CMK (cell line): ENCODE data around the gene POLR1B.
A peak's percentile ranks its signal among the peaks of the same experiment; 100 is the strongest.
"Not testable (repeated sequence)": the region's sequence is repeated elsewhere in the genome, so short reads cannot be mapped to it uniquely, and the experiment has no call there.

ENCODE experiments used
- DNase-seq: peaks from one replicate; pipeline ENCODE4 v3.0.0-alpha.2; 2010; ENCODE audit warnings: low read depth

POLR1B gene, protein sequence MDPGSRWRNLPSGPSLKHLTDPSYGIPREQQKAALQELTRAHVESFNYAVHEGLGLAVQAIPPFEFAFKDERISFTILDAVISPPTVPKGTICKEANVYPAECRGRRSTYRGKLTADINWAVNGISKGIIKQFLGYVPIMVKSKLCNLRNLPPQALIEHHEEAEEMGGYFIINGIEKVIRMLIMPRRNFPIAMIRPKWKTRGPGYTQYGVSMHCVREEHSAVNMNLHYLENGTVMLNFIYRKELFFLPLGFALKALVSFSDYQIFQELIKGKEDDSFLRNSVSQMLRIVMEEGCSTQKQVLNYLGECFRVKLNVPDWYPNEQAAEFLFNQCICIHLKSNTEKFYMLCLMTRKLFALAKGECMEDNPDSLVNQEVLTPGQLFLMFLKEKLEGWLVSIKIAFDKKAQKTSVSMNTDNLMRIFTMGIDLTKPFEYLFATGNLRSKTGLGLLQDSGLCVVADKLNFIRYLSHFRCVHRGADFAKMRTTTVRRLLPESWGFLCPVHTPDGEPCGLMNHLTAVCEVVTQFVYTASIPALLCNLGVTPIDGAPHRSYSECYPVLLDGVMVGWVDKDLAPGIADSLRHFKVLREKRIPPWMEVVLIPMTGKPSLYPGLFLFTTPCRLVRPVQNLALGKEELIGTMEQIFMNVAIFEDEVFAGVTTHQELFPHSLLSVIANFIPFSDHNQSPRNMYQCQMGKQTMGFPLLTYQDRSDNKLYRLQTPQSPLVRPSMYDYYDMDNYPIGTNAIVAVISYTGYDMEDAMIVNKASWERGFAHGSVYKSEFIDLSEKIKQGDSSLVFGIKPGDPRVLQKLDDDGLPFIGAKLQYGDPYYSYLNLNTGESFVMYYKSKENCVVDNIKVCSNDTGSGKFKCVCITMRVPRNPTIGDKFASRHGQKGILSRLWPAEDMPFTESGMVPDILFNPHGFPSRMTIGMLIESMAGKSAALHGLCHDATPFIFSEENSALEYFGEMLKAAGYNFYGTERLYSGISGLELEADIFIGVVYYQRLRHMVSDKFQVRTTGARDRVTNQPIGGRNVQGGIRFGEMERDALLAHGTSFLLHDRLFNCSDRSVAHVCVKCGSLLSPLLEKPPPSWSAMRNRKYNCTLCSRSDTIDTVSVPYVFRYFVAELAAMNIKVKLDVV

DNA sequence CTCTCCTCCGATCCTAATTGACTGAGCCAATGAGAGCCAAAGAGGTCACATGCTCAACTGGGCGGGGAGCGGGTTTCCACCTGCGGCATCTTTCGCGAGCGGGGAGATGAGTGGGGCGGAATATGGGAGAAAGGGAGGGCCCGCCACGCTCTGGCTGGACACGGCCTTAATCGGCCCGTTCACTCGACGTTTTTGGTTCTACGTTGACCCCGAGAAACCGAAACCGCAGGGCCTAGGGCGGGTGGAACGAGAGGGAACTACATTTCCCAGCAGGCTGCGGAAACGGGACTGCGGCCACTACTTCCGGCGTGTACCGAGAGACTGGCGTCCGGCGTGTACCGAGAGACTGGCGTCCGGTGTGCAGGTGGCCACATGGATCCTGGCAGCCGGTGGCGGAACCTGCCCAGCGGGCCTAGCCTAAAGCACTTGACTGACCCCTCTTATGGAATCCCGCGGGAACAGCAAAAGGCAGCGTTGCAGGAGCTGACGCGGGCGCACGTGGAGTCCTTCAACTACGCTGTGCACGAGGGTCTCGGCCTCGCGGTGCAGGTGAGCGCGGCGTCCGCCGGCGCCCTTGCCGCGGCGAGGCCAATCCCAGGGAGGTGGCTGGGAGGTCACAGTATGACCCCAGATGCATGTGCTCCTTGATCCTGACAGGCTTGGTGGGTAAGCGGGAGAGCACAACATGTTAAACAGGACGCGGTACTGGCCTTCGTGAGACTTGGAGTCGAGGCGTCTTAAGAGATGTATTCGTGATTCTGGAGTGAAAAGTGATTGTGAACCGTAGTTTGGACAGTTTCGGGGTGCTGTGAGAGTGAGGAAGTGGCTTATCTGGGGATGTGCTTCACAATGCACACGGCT is at the start of gene POLR1B:
Gene POLR1B, plus strand, starts transcription at position 343 of the 861 bp plus-strand sequence. Its CDS starts 30 bp downstream, at position 373.
- DNase-seq, result peak; percentile 58

DNA sequence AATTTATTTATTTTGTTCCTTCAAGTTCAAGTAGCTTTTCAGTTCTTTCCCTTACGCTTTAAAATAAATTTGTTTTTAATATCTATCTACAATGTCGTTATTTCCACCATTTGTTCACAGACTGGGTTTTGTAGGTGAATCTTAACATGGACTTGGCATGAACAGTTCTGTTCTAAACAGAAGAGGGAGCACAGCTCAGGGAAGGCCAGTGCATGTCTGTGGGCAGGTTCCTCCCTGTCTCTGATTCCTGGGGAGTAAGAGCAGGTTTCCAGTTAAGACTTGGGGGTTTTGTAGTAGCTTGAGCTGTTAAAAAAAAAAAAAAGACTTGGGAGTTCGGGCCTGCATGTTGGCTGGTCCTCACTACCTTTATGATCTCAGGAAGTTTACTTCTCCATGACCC is 49.2 kb upstream of the POLR1B start:
- DNase-seq, result no peak

DNA sequence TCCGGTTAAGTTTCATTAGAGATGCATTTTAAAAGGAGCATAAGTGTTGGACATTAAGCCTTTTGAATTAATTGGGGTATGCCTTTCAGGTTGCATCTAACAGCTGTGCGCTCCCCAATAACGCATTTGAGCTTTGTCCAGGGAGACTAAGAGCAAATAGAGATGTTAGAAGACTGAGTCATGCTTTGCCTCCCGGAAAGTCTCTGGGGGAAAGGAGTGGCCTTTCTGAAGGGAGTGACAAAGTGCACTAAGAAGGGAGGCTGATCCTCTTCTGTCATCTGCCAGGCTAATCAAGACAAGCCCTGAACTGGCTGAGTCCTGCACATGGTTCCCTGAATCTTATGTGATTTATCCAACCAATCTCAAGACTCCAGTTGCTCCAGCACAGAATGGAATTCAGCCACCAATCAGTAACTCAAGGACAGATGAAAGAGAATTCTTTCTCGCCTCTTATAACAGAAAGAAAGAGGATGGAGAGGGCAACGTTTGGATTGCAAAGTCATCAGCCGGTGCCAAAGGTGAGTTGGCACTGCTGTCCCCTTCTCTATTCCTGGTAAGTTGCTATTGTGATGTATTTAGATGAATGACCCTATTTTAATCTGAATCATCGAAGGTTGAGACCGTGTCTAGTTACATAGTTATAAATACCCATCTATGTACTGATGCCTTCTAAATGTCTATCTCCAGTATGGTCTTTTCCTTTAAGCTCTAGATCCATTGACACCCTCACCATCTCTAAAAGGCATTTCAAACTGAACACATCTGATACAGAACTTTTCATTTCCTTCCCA is 48.2 kb upstream of the POLR1B start:
- DNase-seq, result no peak

DNA sequence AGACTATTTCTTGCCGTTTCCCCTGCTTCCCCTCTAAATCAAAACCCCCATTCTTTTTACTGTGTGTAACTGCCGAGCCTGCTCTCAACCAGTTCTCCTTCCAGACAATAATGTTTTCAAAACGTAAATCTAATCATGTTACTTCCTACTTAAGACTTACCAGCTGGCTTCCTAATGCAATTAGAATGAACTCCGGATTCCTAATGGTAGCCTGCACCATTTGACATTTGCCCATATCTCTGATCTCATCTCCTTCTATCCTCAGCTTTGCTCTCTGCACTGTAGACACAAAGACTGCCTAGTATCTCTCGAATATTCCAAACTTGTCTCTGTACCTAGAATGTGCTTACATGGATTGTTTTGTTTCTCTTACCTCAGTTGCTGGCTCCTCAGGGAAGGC is 47.4 kb upstream of the POLR1B start:
- no peak for DNase-seq

DNA sequence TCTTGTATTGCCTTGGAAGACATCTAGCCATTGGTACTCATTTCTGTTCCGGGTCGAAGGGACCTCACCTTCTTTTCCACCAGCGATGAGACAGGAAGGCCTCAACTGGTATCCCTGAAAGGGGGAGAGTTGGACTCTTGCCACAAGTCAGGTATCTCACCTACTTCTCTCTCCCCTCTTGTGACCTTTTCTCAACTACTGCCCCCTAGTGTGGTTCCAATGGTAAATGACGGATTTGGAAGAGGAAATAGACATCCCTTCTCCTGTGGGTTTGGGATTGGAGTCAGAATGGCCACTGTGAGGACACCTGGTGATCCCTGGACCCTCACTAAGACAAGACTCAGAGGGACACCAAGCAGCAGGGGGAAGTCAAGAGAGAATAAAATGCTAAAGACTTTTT is 46.4 kb upstream of the POLR1B start:
- not testable (repeated sequence) for DNase-seq

DNA sequence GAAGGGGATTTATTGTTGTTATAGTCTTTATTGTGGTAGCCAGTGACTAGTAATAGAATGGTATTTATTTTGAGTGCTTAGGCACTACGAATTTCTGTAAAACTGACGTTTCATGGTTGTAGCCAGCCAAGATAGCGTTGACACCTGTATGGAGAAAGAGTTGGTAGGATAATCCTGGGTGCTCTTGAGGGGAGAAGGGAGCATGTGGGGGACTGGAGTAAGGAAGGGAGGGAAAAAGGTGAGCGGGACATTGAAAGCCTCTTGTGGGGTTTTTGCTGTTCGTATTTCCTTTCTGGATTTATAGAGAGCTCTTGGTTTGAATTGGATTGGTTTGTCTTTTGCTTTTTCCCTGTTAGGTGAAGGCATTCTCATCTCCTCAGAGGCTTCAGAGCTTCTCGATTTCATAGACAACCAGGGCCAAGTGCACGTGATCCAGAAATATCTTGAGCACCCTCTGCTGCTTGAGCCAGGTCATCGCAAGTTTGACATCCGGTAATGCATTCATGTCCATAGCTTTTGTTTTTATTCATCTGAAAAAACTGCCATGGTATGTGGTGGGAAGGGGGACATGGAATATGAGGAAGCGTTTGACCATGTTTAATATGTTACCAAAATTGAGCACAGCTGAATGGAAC is 41.3 kb upstream of the POLR1B start:
- DNase-seq, result not testable (repeated sequence)

DNA sequence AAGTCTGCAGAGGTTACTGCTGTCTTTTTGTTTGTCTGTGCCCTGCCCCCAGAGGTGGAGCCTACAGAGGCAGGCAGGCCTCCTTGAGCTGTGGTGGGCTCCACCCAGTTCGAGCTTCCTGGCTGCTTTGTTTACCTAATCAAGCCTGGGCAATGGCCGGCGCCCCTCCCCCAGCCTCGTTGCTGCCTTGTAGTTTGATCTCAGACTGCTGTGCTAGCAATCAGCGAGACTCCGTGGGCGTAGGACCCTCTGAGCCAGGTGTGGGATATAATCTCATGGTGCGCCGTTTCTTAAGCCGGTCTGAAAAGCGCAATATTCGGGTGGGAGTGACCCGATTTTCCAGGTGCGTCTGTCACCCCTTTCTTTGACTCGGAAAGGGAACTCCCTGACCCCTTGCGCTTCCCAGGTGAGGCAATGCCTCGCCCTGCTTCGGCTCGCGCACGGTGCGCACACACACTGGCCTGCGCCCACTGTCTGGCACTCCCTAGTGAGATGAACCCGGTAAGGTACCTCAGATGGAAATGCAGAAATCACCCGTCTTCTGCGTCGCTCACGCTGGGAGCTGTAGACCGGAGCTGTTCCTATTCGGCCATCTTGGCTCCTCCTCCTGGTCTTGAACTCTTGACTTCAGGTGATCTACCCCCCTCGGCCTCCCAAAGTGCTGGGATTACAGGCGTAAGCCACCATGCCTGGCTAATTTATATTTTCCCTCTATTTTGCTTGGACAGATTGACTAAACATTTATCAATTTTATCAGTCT is 32.8 kb upstream of the POLR1B start:
- DNase-seq, result not testable (repeated sequence)

DNA sequence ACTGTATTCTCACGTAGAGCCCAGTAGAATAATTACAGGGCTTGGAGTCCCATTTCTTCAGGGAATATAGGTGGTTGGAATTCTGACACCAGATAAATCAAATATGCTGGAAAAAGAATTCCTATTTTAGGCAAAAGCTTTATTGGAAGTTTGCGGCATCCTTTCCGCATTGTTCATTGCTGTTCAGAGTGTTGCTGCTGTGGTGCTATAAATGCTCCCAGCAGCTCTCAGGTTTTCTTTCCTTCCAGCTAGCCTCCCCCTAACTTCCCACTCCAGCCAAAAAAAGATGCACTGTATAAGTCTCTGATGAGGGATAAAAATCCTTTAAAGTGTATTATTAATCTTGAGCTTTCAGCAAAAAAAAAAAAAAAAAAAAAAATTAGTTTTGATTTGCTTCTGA is 25.5 kb upstream of the POLR1B start:
- DNase-seq, result no peak

DNA sequence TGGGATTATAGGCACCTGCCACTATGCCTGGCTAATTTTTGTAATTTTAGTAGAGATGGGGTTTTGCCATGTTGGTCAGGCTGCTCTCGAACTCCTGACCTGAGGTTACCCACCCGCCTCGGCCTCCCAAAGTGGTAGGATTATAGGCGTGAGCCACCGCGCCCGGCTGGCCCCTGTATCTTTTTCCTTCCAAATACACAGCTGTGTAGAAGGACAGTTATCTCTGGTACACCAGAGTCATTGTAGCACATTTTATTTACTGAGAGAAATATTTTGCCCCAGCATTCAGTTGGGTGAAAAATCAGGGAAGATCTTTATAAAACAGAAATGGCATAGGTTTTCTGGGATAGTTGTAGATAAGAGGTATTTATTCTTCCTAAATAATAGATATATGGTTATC is 23.5 kb upstream of the POLR1B start:
- DNase-seq, result no peak

DNA sequence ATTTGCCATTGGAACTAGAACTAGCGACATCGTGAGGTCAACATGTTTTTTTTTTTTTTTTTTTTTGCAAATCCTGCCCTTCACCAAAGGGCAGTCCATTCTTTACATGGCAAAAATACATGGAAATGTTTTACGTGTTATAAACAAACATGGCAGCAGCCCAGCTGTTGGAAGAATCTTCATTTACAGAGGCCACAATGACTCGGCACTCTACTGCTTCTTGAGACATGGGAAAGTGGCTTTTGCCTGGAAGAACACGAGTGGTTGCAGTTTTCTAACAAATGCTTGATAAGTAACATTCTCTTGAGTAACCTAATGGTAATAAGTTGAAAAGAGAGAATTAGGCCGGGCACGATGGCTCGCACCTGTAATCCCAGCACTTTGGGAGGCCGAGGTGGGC is 22.8 kb upstream of the POLR1B start:
- no peak for DNase-seq

DNA sequence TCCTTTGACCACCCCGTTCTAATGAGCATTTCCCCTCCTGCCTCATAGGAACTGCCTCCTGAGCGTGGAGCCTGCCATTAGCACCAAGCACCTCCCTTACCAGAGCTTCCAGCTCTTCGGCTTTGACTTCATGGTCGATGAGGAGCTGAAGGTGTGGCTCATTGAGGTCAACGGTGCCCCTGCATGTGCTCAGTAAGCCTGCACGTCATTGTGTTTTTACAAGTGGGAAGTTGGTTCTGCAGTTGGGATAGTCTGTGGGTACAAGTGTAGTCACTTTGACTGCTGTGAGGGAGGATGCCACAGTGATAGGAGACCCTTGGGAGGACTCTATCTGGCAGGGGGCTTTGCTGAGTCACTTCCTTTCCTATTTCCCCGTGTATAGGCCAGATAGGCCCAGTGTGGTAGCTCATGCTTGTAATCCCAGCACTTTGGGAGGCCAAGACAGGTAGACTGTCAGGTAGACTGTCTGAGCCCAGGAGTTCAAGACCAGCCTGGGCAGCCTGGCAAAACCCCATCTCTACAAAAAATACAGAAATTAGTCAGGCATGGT is 22.0 kb upstream of the POLR1B start:
- DNase-seq, result no peak

DNA sequence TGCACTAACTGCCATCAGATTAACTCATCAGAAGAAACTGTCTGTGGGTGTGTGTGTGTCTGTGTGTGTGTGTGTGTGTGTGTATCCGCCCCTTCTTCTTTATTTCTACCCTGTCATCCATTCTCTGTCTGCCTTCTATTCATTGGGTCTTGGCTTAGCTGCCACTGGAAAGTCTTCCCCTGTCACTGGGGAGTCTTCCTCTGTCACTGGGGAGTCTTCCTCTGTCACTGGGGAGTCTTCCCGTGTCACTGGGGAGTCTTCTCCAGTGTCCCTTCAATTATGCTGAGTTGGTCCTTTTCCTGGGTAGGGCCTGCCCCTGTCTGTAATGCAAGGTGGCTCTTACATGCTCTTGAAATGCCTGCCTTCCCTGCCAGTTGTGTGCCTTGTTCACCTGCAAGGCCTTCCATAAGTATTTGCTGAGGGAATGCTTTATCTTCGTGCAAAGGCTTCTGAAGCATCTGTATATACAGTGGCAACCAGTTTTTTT is 18.9 kb upstream of the POLR1B start:
- DNase-seq, result no peak

DNA sequence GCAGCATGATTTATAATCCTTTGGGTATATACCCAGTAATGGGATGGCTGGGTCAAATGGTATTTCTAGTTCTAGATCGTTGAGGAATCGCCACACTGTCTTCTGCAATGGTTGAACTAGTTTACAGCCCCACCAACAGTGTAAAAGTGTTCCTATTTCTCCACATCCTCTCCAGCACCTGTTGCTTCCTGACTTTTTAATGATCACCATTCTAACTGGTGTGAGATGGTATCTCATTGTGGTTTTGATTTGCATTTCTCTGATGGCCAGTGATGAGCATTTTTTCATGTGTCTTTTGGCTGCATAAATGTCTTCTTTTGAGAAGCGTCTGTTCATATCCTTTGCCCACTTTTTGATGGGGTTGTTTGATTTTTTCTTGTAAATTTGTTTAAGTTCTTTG is 18.0 kb upstream of the POLR1B start:
- not testable (repeated sequence) for DNase-seq

DNA sequence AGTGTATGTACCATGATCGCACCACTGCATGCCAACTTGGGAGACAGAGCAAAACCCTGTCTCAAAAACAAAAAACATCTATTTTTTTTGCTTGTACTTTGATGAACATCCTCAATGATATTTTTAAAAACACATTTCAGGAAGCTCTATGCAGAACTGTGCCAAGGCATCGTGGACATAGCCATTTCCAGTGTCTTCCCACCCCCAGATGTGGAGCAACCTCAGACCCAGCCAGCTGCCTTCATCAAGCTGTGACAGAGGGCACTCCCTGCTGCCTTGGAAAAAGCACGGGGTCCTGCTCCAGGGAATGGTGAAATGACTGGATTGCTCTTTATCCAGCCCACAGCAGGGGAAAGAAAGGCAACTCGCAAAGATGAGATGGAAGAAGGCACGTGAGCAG is 13.7 kb upstream of the POLR1B start:
- no peak for DNase-seq

DNA sequence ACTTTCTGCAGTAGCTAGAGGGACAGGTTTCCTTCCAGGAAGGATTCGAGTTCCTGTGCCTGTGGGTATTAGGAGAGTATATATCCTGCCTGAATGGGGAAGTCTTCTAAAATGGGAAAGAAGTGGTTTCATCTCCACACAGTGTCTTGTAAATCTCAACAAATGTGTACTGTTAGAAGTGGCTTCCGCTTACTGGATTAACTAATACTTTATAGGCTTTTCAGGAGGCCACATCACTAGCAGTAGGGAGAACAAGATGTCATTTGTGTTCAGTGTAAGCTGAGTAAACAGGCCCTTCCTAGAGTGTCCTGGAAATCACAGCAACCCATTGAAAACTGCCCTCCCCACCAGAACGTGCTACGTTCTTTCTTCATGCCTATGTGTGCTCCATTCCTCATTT is 12.5 kb upstream of the POLR1B start:
- DNase-seq, result no peak

DNA sequence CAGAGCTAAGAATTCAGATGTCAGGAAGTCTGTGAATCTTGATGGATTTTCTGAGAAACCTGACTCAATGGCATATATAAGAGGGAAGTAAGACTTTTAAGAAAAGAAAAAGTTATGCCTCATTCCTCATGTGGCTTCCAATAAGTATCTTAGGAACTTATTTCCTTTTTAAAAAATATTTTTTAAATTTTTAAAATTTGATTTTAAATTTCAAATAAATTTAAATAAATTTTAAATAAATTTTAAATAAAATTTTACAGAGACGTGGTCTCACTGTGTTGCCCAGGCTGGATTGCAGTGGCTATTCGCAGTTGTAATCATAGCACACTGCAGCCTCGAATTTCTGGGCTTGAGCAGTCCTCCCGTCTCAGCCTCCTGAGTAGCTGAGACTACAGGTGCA is 11.5 kb upstream of the POLR1B start:
- DNase-seq, result no peak

DNA sequence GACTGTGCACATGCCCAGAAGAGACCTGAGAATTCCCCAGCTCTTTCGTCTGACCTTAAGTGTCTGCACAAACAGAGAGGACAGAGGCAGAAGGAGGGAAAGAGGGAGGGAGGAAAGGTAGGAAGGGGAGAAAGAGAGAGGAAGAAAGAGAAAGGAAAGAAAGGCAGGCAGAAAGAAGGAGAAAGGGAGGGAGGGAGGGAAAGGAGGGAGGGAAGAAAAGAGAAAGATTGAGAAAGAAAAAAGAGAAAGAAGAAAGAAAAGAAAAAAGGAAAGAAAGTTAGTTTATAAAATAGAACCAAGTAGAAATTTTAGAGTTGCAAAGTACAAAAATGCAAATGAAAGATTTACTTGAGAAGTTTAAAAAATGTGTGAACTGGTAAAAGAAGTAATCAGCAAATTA is 7.4 kb upstream of the POLR1B start:
- DNase-seq, result no peak

DNA sequence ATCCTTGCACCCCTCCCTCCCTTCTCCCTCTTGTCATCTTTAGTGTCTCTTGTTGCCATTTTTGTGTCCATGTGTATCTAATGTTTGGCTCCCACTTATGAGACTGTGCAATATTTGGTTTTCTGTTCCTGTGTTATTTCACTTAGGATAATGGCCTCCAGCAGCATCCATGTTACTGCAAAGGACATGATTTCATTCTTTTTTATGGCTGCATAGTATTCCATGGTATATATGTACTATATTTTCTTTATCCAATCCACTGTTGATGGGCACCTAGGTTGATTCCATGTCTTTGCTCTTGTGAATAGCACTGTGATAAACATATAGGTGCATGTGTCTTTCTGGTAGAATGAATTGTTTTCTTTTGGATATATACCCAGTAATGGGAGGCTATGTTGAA is 5.6 kb upstream of the POLR1B start:
- not testable (repeated sequence) for DNase-seq

DNA sequence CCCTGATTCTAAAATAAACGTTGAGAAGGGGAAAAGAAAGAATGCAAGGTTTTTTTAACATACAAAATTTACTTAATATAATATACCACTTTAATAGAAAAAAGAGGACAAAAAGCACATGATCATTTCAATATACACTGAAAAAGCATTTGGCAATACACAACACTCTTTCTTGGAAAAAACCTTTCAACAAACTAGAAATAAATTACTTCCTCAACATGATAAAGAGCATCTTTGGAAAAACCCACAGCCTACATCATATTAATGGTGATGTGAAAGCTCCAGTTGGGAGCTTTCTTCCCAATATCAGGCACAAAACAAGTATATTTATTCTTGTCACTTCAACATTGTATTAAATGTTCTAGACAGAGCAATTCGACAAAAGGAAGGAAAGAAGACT is 3.0 kb upstream of the POLR1B start:
- no peak for DNase-seq
